NCI-H510A treated with DMSO at 0.1 percent for 48 hours (cell line): ENCODE results near the gene NANOS1.

ENCODE experiments used
- DNase-seq: peaks from one replicate; lab custom pipeline; 2025; lab: John Stamatoyannopoulos, UW

Gene NANOS1, protein sequence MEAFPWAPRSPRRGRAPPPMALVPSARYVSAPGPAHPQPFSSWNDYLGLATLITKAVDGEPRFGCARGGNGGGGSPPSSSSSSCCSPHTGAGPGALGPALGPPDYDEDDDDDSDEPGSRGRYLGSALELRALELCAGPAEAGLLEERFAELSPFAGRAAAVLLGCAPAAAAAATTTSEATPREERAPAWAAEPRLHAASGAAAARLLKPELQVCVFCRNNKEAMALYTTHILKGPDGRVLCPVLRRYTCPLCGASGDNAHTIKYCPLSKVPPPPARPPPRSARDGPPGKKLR

DNA sequence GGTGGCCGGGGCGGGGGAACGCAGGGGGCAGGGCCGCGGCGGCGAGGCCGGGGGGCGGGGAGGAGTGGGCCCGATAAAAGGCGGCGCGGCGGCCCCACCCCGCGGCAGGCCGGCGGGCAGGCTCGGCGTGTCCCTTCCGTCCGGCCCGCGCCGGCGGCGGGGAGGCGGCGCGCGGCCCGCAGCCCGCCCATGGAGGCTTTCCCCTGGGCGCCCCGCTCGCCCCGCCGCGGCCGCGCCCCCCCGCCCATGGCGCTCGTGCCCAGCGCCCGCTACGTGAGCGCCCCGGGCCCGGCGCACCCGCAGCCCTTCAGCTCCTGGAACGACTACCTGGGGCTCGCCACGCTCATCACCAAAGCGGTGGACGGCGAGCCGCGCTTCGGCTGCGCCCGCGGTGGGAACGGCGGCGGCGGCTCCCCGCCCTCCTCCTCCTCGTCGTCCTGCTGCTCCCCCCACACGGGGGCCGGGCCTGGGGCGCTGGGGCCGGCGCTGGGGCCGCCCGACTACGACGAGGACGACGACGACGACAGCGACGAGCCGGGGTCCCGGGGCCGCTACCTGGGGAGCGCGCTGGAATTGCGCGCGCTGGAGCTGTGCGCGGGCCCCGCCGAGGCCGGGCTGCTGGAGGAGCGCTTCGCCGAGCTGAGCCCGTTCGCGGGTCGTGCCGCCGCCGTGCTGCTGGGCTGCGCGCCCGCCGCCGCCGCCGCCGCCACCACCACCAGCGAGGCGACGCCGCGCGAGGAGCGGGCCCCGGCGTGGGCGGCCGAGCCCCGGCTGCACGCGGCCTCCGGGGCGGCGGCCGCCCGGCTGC is at the start of gene NANOS1:
TSS of gene NANOS1 (plus strand) at position 102 of the 808 bp plus-strand sequence. CDS start at position 190, 88 bp downstream.
- DNase-seq = peak; percentile 49

DNA sequence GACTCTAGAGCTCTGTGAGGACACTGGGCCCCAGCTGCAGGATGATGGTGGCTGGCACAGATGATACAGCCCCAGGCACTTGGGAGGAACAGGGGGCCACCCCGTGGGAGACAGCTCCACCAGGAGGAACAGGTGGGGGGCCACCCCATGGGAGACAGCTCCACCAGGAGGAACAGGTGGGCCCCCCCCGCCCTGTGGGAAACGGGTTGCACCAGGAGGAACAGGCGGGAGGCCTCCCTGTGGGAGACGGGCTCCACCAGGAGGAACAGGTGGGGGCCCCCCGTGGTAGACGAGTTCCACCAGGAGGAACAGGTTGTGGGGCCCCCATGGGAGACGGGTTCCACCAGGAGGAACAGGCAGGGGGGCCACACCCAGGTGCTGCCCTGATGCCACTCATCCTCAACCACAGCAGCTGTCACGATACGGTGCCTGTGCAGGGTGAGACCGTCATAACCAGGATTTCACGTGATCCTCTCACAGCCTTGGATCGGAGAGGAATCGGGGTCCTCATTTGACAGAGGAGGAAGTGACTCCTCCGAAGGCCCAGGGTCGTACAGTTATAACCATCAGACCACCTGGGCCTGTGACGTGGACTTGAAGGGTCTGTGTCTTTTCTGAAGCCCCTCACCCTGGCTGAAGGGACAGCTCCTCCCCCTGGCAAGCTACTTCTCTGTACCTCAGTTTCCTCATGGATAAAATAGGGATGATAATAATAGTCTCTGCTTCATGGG is 49.2 kb upstream of the NANOS1 start:
- DNase-seq = no peak

DNA sequence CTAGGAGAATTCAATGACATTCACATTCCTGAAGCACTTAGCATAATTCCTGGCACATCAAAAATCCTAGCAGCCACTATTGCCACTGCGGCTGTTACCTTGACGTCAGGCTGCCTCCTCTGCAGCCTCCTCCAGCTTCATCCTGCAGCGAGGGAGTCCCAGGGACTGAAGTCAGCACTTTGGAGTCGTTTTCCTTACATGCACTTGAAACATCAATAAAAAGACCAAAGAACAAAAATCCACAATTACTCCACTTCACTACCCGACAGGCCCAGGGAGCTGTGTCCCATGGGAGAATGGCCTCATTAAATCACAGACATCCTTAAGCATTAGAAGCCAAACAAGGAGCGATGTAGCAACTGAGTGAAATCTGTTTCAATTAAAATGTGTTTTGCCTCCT is 48.6 kb upstream of the NANOS1 start:
- no peak for DNase-seq

DNA sequence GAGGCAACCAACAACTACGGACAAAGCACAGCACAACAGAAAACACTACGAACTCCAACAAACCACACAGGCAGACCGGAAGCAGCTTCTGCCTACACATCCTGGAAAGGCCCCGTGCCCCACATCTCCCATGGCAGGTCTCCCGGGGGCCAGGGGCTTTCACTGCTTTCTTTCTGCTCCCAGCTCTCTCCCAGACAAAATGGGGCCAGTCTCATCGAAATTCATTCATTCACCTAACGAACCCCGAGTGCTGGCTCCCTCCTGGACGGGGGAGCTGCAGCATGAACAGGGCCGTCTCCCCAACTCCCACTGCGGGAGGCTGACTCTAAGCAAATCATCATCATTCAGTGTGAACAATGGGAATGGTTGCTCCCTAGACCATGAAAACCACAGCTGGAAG is 47.6 kb upstream of the NANOS1 start:
- DNase-seq = no peak

DNA sequence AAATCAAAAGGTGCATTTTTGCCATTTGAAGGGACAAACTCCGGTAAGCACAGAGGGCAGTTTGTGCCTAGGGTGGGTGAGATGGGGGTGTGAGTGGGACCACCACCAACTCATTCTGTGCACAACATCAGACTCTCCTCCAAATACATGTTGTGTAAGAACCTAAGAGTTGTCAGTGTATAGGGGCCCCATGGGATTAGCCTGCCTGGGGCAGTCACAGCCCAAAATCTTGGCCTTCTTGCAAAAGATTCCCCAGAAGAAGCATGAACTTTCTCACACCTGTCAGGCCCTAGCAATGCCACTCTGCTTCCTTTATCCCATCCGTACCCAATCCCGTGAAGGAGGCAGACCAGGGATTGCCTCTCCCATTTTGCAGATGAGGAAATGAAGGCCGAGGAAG is 47.1 kb upstream of the NANOS1 start:
- no peak for DNase-seq

DNA sequence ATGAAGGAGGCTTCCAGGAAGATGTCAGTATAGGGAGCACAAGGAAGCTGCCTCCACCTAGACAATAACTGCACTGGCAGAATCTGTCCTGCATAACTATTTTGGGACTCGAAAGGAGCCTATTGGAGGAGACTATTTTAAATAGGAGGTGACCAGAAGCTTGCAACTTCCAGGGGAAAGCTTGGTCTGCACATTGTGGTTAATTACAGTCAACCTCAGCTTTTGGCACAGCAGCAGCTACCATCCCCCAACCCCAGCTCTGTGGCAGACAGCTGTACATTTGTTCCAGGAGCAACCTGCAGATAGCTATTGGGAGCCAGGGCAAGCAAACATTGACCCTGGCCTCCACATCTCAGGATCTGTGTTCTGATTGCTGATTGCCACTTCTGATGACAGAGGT is 46.3 kb upstream of the NANOS1 start:
- DNase-seq = no peak

DNA sequence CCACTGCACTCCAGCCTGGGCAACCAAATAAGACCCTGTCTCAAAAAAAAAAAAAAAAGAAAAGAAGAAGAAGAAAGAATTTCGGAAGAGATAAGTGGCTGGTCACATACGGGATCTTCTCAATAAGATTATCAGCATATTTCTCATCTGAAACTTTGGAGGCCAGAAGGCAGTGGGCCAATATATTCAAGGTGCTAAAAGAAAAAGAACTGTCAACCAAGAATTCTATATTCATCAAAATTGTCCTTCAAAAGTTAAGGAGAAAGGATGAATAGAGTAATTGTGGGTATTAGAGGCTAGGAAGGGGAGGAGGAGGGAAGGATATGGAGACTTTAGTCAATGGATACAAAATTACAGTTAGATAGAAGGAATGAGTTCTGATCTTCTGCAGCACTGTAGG is 43.9 kb upstream of the NANOS1 start:
- no peak for DNase-seq

DNA sequence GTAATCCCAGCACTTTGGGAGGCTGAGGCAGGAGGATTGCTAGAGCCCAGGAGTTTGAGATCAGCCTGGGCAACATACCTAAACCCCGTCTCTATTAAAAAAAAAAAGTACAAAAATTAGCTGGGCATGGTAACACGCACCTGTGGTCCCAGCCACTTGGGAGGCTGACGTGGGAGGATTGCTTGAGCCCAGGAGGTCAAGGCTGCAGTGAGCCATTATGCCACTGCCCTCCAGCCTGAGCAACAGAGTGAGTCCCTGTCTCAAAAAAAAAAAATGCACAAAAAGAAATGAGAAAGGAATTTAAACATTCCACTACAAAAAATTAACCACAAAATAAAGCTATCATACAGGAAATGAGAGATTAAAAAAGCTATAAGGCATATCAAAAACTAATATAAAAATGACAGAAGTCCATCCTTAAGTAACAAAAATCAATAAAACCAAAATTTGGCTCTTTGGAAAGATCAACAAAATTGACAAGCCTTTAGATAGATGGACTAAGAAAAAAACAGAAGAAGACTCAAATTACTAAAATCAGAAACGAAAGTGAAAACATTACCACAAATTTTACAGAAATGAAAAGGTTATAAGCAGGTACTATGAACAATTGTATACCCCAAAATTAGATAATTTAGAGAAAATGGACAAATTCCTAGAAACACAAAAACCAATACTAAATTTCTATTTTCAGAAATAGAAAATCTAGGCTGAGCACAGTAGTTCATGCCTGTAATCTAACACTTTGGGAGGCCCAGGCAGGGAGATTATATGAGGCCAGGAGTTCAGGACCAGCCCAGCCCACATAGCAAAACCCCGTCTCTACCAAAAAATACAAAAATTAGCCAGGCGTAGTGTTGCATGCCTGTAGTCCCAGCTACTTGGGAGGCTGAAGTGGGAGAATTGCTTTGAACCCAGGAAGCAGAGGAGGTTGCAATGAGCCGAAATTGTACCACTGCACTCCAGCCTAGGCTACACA is 42.4 kb upstream of the NANOS1 start:
- DNase-seq = no peak

DNA sequence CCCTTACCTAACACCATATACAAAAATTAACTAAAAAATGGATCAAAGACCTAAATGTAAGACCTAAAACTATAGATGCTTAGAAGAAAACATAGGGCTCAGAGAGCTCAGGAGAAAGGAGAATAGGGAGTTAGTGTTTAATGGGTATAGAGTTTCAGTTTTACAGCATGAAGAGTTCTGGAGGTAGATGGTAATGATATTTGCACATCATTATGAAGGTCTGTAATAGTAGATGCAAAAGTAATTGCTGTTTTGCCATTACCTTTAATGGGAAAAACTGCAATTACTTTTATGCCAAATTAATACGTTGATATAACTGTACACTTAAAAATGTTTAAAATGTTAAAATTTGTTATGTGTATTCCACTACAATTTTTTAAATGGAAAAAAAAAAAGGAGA is 39.2 kb upstream of the NANOS1 start:
- peak; percentile 38 for DNase-seq

DNA sequence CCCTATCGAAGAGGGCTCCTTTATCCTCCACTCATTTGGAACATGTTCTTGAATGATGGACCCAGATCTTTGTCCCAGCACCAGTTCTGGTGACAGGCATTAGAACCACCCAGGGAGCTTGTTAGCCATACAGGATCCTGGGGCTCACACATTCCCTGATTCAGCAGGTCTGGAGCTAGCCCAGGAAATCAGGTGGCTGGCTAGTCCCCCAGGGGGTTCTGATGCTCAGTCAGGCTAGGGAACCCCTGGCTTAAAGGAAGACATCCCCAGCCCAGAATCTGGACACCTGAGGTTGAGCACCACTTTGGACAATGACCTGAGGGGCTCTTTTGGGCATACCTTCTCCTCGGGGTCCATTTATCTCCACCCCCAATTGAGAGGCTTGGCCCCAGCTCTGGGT is 37.0 kb upstream of the NANOS1 start:
- DNase-seq = no peak

DNA sequence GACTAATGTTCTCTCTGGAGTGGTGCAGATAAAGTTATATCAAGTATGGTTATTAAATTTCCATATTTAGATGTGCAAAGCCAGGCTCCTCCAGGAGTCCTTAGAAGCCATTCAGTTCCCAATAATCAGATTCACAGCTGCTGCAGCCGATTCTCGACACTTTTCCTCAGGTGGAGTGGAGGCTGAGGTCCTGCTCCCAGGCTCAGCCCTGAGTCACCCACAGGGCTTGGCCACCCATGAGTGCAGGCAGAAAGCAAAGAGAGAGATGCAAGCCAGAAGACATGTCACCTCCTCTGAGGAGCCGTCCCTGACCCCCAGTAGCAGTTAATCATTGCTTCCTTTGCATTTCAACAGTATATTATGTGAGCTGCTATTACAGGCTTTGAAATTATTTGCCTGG is 36.3 kb upstream of the NANOS1 start:
- DNase-seq = no peak

DNA sequence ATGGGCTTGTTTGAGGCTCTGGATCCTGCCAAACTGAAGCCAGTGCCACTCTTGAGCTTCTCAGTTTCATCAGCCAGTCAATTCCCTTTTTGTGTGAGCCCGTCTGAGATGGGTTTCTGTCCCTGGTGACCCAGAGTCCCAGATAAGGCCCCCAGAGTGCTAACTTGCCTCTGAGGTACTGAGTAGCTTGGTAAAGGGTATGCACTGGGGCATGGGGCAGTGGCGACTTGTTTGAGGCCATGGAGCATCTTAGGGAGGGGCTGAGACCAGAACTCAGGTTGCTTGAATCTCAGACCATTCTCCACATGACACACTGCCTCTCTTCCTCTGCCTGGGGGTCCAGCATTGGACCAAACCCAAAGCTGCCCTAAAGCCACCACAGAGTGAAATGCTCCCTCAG is 35.2 kb upstream of the NANOS1 start:
- no peak for DNase-seq

DNA sequence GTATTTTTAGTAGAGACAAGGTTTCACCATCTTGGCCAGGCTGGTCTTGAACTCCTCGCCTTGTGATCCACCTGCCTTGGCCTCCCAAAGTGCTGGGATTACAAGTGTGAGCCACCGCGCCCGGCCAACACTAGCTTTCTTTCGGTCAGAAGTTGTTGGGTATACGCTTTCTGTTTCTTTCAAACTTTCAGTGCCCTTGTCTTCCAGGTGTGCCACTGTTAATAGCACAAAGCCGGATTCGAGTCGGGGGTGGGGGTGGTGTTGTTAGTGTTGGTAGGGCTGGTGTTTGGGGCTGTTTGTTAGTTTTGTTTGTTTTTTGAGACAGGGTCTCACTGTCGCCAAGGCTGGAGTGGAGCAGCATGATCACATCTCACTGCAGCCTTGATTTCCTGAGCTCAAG is 33.8 kb upstream of the NANOS1 start:
- no peak for DNase-seq

DNA sequence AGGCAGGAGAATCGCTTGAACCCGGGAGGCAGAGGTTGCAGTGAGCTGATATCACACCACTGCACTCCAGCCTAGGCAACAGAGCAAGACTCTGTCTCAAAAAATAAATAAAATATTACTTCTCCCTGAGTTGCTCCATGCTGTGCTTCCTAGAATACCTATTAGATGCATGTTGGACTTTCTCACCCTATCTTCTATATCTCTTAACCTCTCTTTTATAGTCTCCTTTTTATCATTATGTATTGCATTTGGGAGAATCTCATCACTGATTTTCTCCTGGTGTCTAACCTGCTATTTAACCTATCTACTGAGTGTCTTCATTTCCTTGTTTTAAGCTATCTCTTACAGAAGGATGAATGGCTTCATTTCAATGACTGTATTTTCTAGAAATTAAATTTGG is 32.1 kb upstream of the NANOS1 start:
- no peak for DNase-seq

DNA sequence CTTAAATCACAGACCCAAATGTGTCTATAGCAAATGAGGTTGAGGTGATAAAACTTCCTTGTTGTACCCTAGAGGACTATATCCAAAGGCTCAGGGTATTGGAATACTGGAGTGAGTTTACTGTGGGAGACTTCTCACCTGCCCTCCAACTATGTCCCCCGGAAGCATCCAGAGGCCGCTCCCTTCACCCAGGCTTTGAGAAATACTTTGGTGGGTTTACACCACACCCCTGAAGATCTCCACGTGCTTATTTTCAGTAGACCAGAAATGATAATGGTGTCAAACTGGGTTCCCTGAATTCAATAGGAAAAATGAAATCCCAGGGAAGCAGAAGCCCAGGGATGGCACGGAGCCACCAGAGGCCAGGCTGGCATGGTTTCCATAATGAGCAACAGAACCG is 31.3 kb upstream of the NANOS1 start:
- no peak for DNase-seq

DNA sequence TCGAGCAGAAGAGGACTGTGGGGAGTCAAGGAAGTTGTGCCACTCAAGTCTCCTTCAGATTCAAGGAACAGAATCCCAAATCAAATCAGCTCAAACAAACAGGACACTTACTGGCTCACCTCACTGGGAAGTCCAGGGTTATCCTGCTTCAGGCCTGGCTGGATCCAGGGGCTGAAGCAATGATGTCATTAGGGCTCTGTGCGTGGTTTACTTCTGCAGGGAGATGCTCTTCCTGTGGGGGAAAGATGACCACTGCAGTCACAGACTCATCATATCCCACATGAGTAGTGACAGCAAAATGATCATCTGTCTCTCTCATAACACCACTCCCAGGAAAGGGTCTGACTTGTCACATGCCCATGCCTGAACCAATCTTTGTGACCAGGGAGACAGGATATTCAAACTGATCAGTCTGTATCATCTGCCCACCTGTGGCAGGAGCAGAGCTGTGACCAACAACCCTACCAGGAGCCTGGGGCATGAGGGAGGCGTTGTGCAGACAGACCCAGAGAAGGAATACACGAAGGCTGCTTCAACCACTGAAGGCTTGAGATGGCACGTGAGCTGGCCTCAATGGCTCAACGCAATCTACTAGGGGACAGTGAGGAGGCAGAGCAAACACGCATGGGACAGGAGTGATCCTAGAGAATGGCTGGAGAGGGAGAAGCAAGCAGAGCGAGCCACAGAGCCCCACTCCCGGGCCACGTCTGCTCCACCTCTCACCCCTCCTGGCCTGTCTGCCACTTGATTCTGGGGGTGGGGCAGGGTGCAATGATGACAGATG is 27.6 kb upstream of the NANOS1 start:
- DNase-seq = no peak

DNA sequence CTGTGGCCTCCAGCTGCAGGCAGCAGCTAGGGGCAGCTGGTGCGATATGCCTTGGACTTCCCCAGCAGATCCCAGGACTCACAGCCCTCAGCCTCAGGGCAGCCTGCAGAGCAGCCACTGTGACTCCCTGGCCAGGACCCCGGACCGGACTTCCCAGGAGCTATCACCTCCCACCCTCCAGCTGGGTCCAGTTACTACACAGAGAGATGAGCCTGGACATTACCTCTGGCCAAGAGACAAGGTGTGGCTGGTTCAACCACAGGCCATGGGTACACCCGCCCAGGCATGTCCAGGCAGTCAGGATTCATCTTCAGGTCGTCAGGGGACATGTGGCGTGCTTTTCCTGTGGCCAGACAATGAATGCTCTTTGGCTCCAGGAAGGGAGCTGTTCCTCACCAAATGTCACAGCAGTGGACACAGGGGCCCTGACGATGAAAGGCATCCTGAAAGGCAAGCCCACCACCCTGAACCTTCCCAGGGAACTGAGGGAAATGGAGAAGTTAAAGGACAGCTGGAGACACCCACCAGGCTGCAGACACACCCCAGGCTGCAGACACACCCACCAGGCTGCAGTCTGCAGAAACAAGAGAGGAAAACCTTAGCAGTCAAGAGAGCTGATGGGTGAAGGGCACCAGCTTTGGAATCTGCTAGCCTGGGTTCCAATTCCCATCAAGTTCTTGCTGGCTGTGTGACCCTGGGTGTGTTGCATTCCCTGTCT is 25.8 kb upstream of the NANOS1 start:
- DNase-seq = no peak

DNA sequence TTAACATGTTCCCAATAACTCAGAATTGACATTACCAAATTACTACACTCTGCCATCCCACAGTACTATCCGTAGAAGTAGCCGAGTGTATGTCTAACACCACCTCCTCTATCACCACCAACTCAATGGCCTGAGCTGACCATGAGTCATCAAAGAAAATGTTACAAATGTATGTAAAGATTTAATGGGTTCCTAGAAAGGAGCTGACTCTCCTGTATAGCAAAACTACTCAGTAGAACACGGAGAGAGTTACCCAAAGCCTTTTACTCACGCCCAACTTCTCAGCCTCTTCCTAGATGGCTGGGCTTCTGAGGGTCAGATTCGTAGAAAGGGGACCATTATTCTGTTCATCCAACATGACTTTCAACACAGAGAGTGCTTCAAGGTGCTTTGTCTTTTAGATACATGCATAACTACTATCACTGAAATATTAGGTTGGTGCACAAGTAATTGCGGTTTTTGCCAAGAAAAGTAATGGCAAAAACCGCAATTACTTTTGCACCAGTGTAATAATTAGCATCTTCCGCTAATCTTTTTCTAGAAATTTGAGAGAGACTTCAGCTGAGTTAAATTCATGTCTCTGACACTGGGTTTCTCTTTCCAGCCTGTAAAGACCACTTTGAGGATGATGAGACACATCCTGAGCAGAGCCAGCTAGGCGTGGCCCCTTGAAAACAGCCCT is 24.0 kb upstream of the NANOS1 start:
- DNase-seq = no peak

DNA sequence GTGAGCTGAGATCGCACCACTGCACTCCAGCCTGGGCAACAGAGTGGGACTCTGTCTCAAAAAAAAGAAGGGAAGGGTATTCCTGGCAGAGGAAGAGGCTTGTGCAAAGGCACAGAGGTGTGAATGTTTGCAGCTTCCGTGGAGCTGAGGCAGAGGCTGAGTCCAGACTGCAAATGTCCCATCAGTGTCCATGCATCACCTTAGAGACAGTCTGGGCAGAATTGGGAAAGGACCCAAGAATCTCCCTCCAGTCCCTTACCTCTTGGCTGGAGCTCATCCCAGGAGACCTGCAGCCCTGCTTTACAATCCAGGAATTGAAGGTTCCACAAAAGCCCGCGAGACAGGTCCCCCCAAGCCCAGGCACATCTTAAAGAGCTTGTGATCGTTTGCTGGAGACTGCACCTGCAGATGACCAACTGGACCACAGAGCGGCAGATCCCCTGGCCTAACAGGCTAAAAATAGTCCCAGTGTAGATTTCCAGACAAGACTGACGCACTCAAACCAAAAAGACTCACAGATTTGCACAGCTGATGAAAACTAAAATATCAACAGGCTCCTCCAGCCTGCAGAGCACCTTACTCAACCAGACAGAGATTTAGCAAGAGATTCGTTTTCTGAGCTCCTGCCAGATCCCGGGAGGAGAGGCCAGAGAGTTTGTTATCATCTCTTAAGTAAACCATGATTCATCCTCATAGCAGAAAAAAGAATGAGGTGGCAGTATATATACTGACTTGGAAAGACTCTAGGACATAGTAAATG is 22.9 kb upstream of the NANOS1 start:
- DNase-seq = no peak
